HEK293 (cell line): Measurements from ENCODE around the gene SLC24A5.

Source experiments
- CTCF ChIP-seq: fragments of 450-650 bp; formaldehyde crosslinking; IDR thresholded peaks from 2 replicates; pipeline ENCODE4 v1.5.1; 2016; ENCODE audit warnings: missing biosample characterization, missing genetic modification characterization
- KLF16 ChIP-seq: fragments of 450-650 bp; formaldehyde crosslinking; IDR thresholded peaks from 2 replicates; pipeline ENCODE4 v1.5.1; 2017; ENCODE audit warnings: missing biosample characterization, missing genetic modification characterization
- TCF7L2 ChIP-seq: IDR thresholded peaks from 2 replicates; pipeline ENCODE4 v1.6.1; 2011; ENCODE audit warnings: low read depth, mild to moderate bottlenecking, inconsistent platforms, low read length, moderate library complexity, borderline replicate concordance
- YY1 ChIP-seq: fragments of 450-650 bp; formaldehyde crosslinking; IDR thresholded peaks from 2 replicates; pipeline ENCODE4 v1.5.1; 2018; ENCODE audit warnings: missing biosample characterization, missing genetic modification characterization
- YY2 ChIP-seq: fragments of 450-650 bp; formaldehyde crosslinking; IDR thresholded peaks from 2 replicates; pipeline ENCODE4 v1.5.1; 2016; ENCODE audit warnings: missing biosample characterization, missing genetic modification characterization
- ZBTB20 ChIP-seq: fragments of 450-650 bp; formaldehyde crosslinking; IDR thresholded peaks from 2 replicates; pipeline ENCODE4 v1.5.1; 2016; ENCODE audit warnings: missing biosample characterization, missing genetic modification characterization
- ZNF274 ChIP-seq, 2 experiments: fragments of 200-500 bp in 1 of 2; fragments of 450-650 bp in 1 of 2; sonication (Bioruptor generic) in 1 of 2; formaldehyde crosslinking in 1 of 2; IDR thresholded peaks; 2 replicates each; pipeline versions ENCODE4 v1.5.1 to v1.6.1; 2014 to 2016; ENCODE audit warnings: borderline replicate concordance in 1 of 2, inconsistent platforms in 1 of 2, low read length in 1 of 2, missing biosample characterization in 1 of 2, missing genetic modification characterization in 1 of 2
- ZNF350 ChIP-seq: fragments of 450-650 bp; formaldehyde crosslinking; IDR thresholded peaks from 2 replicates; pipeline ENCODE4 v1.5.0; 2017; ENCODE audit warnings: missing biosample characterization, mild to moderate bottlenecking, missing genetic modification characterization
- ZNF366 ChIP-seq: fragments of 450-650 bp; formaldehyde crosslinking; conservative IDR thresholded peaks from 2 replicates; pipeline ENCODE4 v1.5.1; 2016; ENCODE audit warnings: missing biosample characterization, missing genetic modification characterization
- TF ChIP-seq, protein P1 (sequence below): fragments of 450-650 bp; formaldehyde crosslinking; IDR thresholded peaks from 2 replicates; pipeline ENCODE4 v1.5.1; 2016; ENCODE audit warnings: missing biosample characterization, missing genetic modification characterization
- TF ChIP-seq, protein P2 (sequence below): fragments of 450-650 bp; formaldehyde crosslinking; IDR thresholded peaks from 2 replicates; pipeline ENCODE4 v1.5.1; 2016; ENCODE audit warnings: missing biosample characterization, missing genetic modification characterization

DNA sequence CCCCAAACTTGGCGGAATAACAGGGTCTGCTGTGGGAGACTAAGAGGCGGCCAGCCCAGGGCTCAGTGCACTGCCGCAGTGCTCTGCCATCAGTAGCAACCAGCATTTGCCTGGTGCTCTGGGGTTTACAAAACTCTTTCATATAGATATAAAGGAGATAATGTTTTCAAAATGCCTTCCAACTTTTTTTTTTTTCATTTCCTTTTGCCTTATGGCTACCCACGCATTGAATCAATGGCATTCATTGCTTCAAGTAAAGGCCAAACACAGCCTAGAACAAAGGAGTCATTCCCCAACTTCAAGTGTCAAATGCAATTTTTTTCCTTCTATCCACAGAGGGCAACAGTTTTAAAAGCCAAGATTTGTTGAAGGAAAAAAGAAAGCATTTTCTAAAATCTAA lies 11.6 kb upstream of the SLC24A5 start:
- TF ChIP-seq ZBTB20 (tag by site-specific recombination) (no peak), CTCF (tag by site-specific recombination) (no peak), TCF7L2 (no peak), ZNF274 (IDR thresholded peaks at IDR 0.05; ENCODE audit: low read length) (no peak), ZNF274 (tag by site-specific recombination; IDR thresholded peaks at IDR 0.05; ENCODE audit: borderline replicate concordance) (no peak), YY1 (tag by site-specific recombination) (no peak), KLF16 (tag by site-specific recombination) (no peak), YY2 (no peak), ZNF350 (tag by site-specific recombination) (no peak), ZNF366 (tag by site-specific recombination) (no peak)
- TF ChIP-seq, protein P1, sequence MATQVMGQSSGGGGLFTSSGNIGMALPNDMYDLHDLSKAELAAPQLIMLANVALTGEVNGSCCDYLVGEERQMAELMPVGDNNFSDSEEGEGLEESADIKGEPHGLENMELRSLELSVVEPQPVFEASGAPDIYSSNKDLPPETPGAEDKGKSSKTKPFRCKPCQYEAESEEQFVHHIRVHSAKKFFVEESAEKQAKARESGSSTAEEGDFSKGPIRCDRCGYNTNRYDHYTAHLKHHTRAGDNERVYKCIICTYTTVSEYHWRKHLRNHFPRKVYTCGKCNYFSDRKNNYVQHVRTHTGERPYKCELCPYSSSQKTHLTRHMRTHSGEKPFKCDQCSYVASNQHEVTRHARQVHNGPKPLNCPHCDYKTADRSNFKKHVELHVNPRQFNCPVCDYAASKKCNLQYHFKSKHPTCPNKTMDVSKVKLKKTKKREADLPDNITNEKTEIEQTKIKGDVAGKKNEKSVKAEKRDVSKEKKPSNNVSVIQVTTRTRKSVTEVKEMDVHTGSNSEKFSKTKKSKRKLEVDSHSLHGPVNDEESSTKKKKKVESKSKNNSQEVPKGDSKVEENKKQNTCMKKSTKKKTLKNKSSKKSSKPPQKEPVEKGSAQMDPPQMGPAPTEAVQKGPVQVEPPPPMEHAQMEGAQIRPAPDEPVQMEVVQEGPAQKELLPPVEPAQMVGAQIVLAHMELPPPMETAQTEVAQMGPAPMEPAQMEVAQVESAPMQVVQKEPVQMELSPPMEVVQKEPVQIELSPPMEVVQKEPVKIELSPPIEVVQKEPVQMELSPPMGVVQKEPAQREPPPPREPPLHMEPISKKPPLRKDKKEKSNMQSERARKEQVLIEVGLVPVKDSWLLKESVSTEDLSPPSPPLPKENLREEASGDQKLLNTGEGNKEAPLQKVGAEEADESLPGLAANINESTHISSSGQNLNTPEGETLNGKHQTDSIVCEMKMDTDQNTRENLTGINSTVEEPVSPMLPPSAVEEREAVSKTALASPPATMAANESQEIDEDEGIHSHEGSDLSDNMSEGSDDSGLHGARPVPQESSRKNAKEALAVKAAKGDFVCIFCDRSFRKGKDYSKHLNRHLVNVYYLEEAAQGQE (tag by site-specific recombination) = no peak
- TF ChIP-seq, protein P2, sequence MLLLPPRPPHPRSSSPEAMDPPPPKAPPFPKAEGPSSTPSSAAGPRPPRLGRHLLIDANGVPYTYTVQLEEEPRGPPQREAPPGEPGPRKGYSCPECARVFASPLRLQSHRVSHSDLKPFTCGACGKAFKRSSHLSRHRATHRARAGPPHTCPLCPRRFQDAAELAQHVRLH = no peak
